KOPT-K1 (cell line): ENCODE results near the gene C4orf46.
"Not testable (repeated sequence)": the region's sequence is repeated elsewhere in the genome, so short reads cannot be mapped to it uniquely, and the experiment has no call there.

Experiments used
- H3K27ac ChIP-seq: fragments of 200-600 bp; sonication (generic); 2 replicates; pipeline ENCODE4 v1.5.1; 2016; ENCODE audit warnings: antibody characterized with exemption, mild to moderate bottlenecking, low read depth, low read length; ENCODE audit not compliant: poor library complexity, severe bottlenecking
- H3K36me3 ChIP-seq: fragments of 200-600 bp; sonication (generic); 2 replicates; pipeline ENCODE4 v1.5.1; 2017; ENCODE audit warnings: antibody characterized with exemption, mild to moderate bottlenecking, low read length, moderate library complexity; ENCODE audit not compliant: insufficient read depth
- H3K9me3 ChIP-seq: fragments of 200-600 bp; sonication (generic); 2 replicates; pipeline ENCODE4 v1.5.1; 2017; ENCODE audit warnings: antibody characterized with exemption, low read length, mild to moderate bottlenecking; ENCODE audit not compliant: insufficient read depth, poor library complexity, severe bottlenecking

The C4orf46 gene

DNA sequence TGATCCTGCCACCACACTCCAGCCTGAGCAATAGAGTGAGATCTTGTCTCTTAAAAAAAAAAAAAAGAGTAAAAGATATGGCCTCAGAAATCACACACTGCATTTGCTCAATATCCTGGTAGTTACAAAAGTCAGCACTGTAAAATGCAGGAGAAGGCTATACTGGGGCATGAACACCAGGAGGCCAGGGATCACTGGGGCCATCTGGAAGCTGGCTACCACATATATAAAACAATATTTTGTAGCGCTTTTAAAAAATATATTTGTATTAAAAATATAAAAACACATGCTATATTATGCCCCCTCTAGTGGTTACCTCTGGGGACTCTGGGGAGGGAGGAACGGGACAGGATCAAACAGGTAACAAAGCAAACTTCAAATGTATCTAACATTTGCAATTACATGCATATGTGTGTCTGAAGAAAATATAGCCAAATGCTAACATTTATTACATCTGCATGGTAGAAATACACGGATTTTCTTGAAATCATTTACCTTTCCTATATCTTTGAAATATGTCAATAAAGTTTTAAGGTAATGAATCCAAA lies 4.0 kb downstream of the C4orf46 start:
- Histone ChIP-seq H3K9me3 (no peaks in the 10 kb centered on the region), H3K36me3 (peaks cover 38% of the 10 kb centered on the region), H3K27ac (no peak overlapping the region)

DNA sequence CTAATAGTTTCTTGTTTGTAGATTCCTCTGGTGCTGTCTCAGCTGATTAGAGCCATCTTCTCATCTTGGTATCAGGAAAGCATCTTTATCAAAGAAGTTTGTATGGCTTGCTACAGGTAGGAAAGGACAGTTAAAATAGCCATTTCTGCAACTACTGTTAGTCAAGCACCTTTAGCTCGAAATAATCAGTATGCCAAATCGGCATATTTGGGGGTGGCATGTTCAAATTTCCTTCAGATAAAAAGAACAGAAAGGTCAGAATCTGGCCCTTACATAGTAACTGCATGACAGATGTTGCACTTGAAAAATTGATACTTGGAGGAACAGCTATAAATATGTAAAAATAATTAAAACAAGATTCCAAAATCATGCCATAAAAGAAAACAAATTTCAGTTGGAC lies 4.8 kb downstream of the C4orf46 start:
- Histone ChIP-seq H3K9me3 (no peaks in the 10 kb centered on the region), H3K36me3 (peaks cover 38% of the 10 kb centered on the region), H3K27ac (no peak overlapping the region)

DNA sequence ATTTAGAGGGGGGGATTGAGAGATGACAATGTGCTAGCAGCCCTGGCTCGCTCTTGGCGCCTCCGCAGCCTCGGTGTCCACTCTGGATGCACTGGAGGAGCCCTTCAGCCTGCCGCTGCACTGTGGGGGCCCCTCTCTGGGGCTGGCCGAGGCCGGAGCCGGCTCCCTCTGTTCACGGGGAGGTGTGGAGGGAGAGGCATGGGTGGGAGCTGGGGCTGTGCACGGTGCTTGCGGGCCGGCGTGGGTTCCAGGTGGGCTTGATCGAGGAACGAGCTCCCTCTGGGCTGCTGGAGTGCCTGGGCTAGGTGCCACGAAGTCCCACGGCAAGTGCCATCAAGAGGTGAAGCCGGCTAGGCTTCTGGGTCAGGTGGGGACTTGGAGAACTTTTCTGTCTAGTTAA lies 6.9 kb downstream of the C4orf46 start:
- Histone ChIP-seq H3K36me3 (peaks cover 38% of the 10 kb centered on the region), H3K9me3 (no peaks in the 10 kb centered on the region), H3K27ac (no peak overlapping the region)

DNA sequence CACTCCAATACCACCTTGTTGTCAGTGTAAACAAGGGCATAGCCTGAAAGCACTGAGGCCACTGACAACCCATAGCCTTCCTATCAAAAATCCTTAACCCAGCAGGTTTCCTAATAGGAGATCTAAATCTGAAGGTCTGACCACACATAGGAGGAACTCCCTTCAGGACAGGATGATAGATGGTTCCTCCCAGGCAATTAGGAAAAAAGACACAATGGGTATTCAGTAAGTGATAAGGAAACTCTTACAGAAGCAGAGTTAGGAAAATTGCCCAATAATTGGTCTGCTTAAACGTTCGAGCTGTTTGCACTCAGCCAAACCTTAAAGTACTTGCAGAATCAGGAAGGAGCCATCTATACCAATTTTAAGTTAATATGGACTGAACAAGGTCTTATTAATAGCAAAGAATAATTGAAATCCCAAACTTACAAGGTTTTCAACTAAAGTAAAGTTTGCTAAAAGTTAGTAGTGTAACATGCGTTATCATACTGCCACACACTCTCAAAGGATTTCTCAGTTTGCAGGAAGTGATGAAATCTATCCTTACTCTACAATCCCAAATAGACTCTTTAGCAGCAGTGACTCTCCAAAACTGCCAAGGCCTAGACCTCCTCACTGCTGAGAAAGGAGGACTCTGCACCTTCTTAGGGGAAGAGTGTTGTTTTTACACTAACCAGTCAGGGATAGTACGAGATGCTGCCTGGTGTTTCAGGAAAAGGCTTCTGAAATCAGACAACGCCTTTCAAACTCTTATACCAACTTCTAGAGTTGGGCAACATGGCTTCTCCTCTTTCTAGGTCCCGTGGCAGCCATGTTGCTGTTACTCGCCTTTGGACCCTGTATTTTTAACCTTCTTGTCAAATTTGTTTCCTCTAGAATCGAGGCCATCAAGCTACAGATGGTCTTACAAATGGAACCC lies 7.7 kb downstream of the C4orf46 start:
- not testable (repeated sequence) for H3K27ac ChIP-seq, H3K9me3 ChIP-seq
- H3K36me3 ChIP-seq: peaks cover 36% of the 10 kb centered on the region

DNA sequence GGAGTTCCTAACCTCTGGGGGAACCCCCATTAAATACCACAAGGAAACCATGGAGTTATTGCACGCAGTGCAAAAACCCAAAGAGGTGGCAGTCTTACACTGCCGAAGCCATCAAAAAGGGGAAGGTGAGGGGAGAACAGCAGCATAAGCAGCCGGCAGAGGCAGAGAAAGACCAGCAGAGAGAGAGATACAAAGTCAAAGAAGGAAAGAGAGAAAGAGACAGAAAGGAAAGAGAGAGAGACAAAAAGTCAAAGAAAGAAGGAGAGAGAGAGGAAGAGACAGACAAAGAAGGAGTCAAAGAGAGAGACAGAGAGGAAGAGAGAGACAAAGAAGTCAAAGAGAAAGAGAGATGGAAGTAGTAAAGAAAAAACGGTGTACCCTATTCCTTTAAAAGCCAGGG lies 8.4 kb downstream of the C4orf46 start:
- H3K9me3 ChIP-seq, H3K27ac ChIP-seq: not testable (repeated sequence)
- H3K36me3 ChIP-seq: peaks cover 28% of the 10 kb centered on the region

DNA sequence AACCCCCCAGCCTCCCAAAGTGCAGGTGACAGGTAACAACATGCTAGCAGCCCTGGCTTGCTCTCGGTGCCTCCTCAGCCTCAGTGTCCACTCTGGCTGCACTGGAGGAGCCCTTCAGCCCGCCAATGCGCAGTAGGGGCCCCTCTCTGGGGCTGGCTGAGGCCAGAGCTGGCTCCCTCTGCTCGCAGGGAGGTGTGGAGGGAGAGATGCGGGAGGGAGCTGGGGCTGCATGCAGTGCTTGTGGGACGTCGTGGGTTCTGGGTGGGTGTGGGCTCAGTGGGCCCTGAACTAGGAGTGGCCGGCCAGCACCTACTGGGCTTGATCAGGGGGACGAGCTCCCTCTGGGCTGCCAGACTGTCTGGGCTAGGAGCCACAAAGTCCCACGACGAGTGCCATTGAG lies 14.4 kb downstream of the C4orf46 start:
- Histone ChIP-seq H3K27ac (no peak overlapping the region), H3K36me3 (no peaks in the 10 kb centered on the region), H3K9me3 (no peaks in the 10 kb centered on the region)

DNA sequence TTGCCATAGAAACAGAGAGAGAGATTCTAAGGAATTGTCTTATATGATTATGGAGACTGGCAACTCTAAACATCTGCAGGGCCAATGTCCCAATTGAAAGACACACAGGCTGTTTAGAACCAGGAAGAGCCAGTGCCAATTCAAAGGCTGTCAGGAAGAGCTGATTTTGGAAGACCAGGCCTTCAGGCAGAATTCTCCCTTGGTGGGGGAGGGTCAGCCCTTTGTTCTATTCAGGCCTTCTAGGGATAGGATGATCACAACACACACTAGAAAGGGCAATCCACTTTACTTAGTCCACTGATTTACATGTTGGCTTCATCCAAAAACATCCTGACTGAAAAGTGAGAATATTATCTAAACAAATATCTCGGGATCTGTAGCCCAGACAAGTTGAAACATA lies 15.2 kb downstream of the C4orf46 start:
- no peaks in the 10 kb centered on the region for H3K36me3 ChIP-seq
- no peak overlapping the region for H3K27ac ChIP-seq
- no peaks in the 10 kb centered on the region for H3K9me3 ChIP-seq

DNA sequence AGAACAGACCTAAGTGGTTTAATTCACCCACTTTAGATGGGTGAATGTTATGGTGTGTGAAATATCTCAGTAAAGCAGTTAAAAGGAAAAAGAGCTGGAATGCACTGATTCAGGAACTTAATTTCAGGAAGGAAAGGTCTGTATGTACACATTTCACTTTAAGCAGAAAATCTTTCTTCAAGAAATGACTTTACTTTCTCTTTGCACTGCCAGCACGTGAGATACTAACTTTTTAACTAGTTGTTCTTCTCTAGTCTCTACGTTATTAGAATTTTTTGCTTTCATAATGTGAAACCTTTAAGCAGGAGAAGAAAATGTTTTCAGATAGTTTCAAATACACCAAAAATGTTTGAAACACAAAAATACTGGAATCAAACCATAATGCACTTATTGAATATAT lies 18.8 kb downstream of the C4orf46 start:
- H3K27ac ChIP-seq: no peak overlapping the region
- H3K9me3 ChIP-seq: no peaks in the 10 kb centered on the region
- no peaks in the 10 kb centered on the region for H3K36me3 ChIP-seq

DNA sequence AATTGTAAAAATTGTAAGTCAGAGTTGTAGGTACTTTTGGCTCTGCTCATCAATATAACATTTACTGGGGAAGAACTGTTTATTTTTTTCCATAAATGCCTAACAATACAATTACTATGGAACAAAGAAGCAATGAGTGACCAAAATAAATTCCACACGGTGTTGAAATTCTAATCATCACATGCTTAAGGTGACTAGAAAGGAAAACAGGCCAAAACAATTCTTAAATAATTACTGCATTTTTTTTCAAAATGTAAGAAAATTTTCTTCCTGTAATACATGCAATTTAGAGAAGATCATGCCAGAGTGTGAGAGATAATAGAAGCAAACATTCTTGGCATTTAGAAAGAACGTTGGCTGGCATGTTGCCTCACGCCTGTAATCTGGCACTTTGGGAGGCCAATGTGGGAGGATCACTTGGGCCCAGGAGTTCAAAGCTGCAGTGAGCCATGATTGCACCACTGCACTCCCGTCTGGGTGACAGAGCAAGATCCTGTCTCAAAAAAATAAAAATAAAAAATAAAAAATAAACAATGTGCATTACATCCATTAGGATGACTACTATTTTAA lies 22.5 kb downstream of the C4orf46 start:
- Histone ChIP-seq H3K27ac (no peak overlapping the region), H3K36me3 (no peaks in the 10 kb centered on the region), H3K9me3 (no peaks in the 10 kb centered on the region)

DNA sequence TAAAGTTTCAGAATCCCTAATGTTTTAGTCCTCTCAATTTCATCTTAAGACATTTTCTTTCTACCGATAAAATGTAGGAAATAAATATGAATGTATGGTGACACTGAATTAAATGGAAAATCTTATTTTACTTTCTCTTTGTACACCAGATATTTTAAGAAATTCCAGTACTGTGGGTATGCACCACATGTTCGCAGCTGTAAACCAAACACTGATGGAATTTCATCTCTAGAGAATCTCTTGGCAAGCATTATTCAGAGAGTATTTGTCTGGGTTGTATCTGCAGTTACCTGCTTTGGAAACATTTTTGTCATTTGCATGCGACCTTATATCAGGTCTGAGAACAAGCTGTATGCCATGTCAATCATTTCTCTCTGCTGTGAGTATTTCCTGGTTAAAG lies 26.9 kb downstream of the C4orf46 start:
- no peak overlapping the region for H3K27ac ChIP-seq
- no peaks in the 10 kb centered on the region for H3K36me3 ChIP-seq
- H3K9me3 ChIP-seq: no peaks in the 10 kb centered on the region

DNA sequence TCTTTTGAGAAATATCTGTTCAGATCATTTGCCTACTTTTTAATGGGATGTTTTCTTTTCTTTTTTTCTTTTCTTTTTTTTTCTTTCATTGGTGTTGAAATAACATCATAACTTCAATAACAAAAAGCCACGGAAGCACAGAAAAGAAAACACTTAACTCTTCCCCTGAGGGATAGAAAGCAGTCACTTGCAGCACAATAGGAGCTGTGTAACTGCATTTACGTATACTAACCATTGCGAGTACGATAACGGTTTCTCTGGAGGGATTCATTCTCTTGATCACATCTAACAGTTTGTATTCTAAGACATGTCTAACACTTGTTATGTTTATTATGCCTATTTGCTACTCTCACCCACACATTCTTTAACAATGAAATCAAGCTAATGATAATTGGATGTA lies 27.3 kb downstream of the C4orf46 start:
- H3K27ac ChIP-seq: no peak overlapping the region
- H3K36me3 ChIP-seq: no peaks in the 10 kb centered on the region
- H3K9me3 ChIP-seq: no peaks in the 10 kb centered on the region

DNA sequence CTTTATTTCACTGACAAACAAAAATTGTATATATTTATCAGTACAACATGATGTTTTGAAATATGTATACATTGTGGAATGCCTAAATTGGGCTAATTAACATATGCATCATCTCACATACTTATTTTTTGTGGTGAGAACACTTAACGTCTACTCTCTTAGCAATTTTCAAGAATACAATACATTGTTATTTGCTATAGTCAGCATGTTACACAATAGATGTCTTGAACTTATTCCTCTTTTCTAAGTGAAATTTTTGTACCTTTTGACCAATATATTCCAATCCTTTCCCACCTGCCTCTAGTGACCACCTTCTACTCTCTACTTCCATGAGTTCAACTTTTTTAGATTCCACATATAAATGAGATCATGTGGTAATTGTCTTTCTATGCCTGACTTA lies 35.1 kb downstream of the C4orf46 start:
- H3K9me3 ChIP-seq: no peaks in the 10 kb centered on the region
- no peaks in the 10 kb centered on the region for H3K36me3 ChIP-seq
- H3K27ac ChIP-seq: no peak overlapping the region

DNA sequence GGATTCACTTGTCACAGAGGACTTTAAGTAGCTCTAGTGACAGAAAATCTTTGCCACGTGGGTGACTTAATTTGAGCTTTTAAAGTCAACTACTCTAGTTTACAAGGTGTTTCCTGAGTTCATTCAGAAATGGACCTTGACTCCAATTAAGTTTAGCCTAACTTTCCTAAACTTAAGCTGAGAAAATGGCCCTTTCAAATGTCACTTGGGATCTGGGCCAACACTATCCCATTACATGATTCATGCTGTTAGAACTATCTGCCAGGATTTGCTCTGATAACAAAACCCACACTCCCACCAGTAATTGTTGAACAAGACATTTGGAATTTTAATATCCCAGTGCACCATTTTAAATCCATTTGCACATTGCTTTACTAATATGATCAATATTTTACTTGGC lies 40.8 kb downstream of the C4orf46 start:
- Histone ChIP-seq H3K36me3 (no peaks in the 10 kb centered on the region), H3K9me3 (no peaks in the 10 kb centered on the region), H3K27ac (no peak overlapping the region)

DNA sequence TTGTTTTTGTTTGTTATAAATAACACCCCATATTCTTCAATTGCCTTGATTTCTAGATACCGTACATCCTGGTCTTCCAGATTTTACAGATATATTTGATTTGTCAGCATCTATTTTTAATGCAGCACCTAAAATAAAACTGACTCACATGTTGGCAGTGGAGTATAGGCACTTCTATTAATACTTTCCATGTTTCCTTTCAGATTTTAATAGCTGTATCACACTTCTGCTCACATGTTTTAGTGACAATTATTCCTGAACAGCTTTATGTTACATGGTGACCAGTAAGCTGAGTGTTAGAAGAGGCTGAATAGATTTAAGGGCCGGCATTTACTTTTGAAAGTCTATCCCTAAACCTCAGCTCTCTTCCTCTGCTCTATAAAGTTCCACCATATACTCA lies 46.1 kb downstream of the C4orf46 start:
- no peaks in the 10 kb centered on the region for H3K9me3 ChIP-seq
- no peaks in the 10 kb centered on the region for H3K36me3 ChIP-seq
- no peak overlapping the region for H3K27ac ChIP-seq

DNA sequence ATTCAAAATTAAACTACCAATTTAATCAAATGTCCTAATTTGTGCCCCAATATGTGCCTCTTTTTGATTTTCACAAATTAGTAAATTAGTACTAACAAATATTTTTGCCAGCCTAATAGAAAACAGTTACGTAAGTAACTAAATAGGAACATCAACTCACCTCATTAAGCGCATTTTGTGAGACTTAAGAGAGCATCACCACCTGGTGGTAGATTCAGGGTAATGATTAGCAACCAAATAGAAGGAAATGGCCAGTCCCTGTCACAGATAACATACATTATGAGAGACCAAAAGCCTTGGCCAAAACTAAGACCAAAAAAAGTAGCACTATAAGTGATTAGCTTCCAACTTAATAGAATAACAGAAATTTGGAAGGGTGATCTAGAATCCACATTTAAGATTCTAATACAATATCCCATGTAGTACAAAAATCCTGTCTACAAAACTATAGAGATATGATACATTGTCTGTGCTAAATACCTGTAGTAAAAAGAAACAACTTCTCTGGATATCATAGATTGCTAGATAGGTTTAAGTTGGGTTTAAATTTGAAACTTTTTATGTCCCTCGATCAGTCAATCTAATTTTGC lies 46.7 kb downstream of the C4orf46 start:
- Histone ChIP-seq H3K36me3 (no peaks in the 10 kb centered on the region), H3K9me3 (no peaks in the 10 kb centered on the region), H3K27ac (no peak overlapping the region)
